Naive thymus-derived CD4-positive, alpha-beta T cell (primary cell): ENCODE measurements around the gene CD84. TPM values are rescaled to one million over a fixed set of nuclear protein-coding genes. Genes with fewer than 3 reads are reported as not detected.
"Not testable (repeated sequence)": the region's sequence is repeated elsewhere in the genome, so short reads cannot be mapped to it uniquely, and the experiment has no call there.

Experiments
- ATAC-seq: fragments of 150-1000 bp; cut with Tn5 transposase; 2 replicates; pipeline ENCODE4 v1.10.0; 2021; ENCODE audit warnings: mild to moderate bottlenecking, moderate library complexity
- CTCF ChIA-PET: fragments of 350-600 bp; sonication (Branson Sonifier 250); formaldehyde crosslinking; loops from one replicate; lab custom pipeline; 2021; ENCODE audit warnings: antibody characterized with exemption; lab: Charles Lee
- POLR2A ChIA-PET: fragments of 350-600 bp; sonication (Branson Sonifier 250); formaldehyde crosslinking; loops from one replicate; lab custom pipeline; 2021; ENCODE audit warnings: antibody characterized with exemption, inconsistent platforms; lab: Charles Lee
- DNase-seq, 9 donors: peaks; one replicate each; pipeline versions ENCODE4 v3.0.0 to v3.0.0-alpha.2; 2020 to 2022; ENCODE audit warnings: mixed read lengths in 1 of 9
- H3K27ac ChIP-seq: one replicate; pipeline ENCODE4 v1.7.0; 2013; ENCODE audit warnings: mild to moderate bottlenecking, low read depth, low read length, moderate library complexity
- H3K27me3 ChIP-seq, 2 donors: one replicate each; pipeline ENCODE4 v1.7.0; 2013; ENCODE audit warnings: low read length in 2 of 2, mild to moderate bottlenecking in 2 of 2, moderate library complexity in 2 of 2; ENCODE audit not compliant: control insufficient read depth in 2 of 2, insufficient read depth in 2 of 2
- H3K36me3 ChIP-seq, 3 experiments: 1 replicate in 2 of 3; 2 replicates in 1 of 3; pipeline ENCODE4 v1.7.0; 2013; ENCODE audit warnings: low read length in 3 of 3, mild to moderate bottlenecking in 3 of 3, moderate library complexity in 1 of 3; ENCODE audit not compliant: insufficient read depth in 3 of 3, control insufficient read depth in 2 of 3
- H3K4me1 ChIP-seq, 2 donors: one replicate each; pipeline ENCODE4 v1.7.0; 2013; ENCODE audit warnings: low read length in 2 of 2, mild to moderate bottlenecking in 2 of 2, moderate library complexity in 1 of 2; ENCODE audit not compliant: control insufficient read depth in 2 of 2, insufficient read depth in 2 of 2
- H3K4me3 ChIP-seq: 2 replicates; pipeline ENCODE4 v1.7.0; 2013; ENCODE audit warnings: mild to moderate bottlenecking, low read length
- H3K9me3 ChIP-seq, 3 experiments: 1 replicate in 2 of 3; 2 replicates in 1 of 3; pipeline ENCODE4 v1.7.0; 2013; ENCODE audit warnings: low read length in 3 of 3; ENCODE audit not compliant: control insufficient read depth in 2 of 3
- H3K27ac Mint-ChIP-seq, 9 donors: one replicate each; pipeline ENCODE4 v1.8.0; 2020 to 2022; ENCODE audit warnings: mixed read lengths in 9 of 9, mild to moderate bottlenecking in 8 of 9, moderate library complexity in 5 of 9, inconsistent platforms in 2 of 9
- H3K27me3 Mint-ChIP-seq, 5 donors: one replicate each; pipeline ENCODE4 v1.8.0; 2021 to 2022; ENCODE audit warnings: mixed read lengths in 5 of 5, mild to moderate bottlenecking in 1 of 5
- H3K36me3 Mint-ChIP-seq, 5 donors: one replicate each; pipeline ENCODE4 v1.8.0; 2020 to 2022; ENCODE audit warnings: mixed read lengths in 5 of 5, mild to moderate bottlenecking in 3 of 5, inconsistent platforms in 1 of 5
- H3K4me1 Mint-ChIP-seq, 7 donors: one replicate each; pipeline ENCODE4 v1.8.0; 2020 to 2022; ENCODE audit warnings: mixed read lengths in 7 of 7, mild to moderate bottlenecking in 3 of 7, inconsistent platforms in 1 of 7
- H3K4me3 Mint-ChIP-seq, 10 donors: one replicate each; pipeline ENCODE4 v1.8.0; 2020 to 2022; ENCODE audit warnings: mild to moderate bottlenecking in 10 of 10, mixed read lengths in 10 of 10, moderate library complexity in 6 of 10, inconsistent platforms in 2 of 10
- H3K9me3 Mint-ChIP-seq, 11 donors: one replicate each; pipeline ENCODE4 v1.8.0; 2020 to 2022; ENCODE audit warnings: mixed read lengths in 11 of 11, mild to moderate bottlenecking in 4 of 11, inconsistent platforms in 1 of 11, moderate library complexity in 1 of 11
- intact Hi-C, 2 donors: fragments of 100-400 bp; cut with micrococcal nuclease; formaldehyde crosslinking; loops; one replicate each; pipeline ENCODE4 v1.15.1; 2023
- polyA plus RNA-seq, 2 donors: library from polyadenylated mRNA; unstranded; fragments of 300-500 nt; fragmentation: Illumina TruSeq; gene quantifications; one replicate each; pipeline ENCODE4 v1.2.3, GENCODE V29; 2021
- total RNA-seq, 6 experiments: library from RNA in 5 of 6; stranded (reverse) in 5 of 6; gene quantifications; 1 replicate in 5 of 6; 2 replicates in 1 of 6; pipeline ENCODE4 v1.2.3 and lab custom pipeline; 2021 to 2026

The CD84 gene
- total and polyA plus RNA-seq, 7 experiments from 2014 or later, result 7.4 to 40.7 (median 26.3) TPM

DNA sequence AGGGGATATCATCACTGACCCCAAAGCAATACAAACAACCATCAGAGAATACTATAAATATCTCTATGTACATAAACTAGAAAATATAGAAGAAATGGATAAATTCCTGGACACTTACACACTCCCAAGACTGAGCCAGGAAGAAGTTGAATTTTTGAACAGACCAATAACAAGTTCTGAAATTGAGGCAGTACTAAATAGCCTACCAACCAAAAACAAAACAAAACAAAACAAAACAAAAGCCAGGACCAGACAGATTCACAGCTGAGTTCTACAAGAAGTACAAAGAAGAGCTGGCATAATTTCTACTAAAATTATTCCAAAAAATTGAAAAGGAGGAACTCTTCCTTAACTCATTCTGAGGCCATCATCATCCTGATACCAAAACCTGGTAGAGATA, 18.5 kb downstream of the CD84 start:
- Mint-ChIP-seq H3K4me1 (peaks cover 43 to 80% (median 70%) of the 10 kb centered on the region in 7 donors), H3K36me3 (peaks cover 16 to 71% (median 35%) of the 10 kb centered on the region in 5 donors), H3K4me3 (peak overlapping the region; percentile 20 to 90 (median 75)), H3K9me3 (peaks cover 0 to 40% (median 9%) of the 10 kb centered on the region in 11 donors), H3K27me3 (no peaks in the 10 kb centered on the region), H3K27ac (peak overlapping the region; percentile 79 to 98 (median 90))
- no peaks in the 10 kb centered on the region for H3K36me3 ChIP-seq
- ChIA-PET CTCF (interaction anchor here (1.0 to 2.4 kb wide), 6 partner anchors 17 to 132 kb away, joined by 5 to 8 read pairs (median 6); no protein-coding TSS in a partner anchor), POLR2A (interaction anchor here (0.6 to 2.2 kb wide), 9 partner anchors 7 to 172 kb away, joined by 3 to 9 read pairs (median 5); partner anchors contain the start of genes CD48 and CD84)
- intact Hi-C loops, result loop anchor here (1.0 to 2.0 kb wide), 5 partner anchors 7 to 20 kb away; no protein-coding TSS in a partner anchor
- peak overlapping the region; percentile 48 for H3K27ac ChIP-seq
- H3K27me3 ChIP-seq, result no peaks in the 10 kb centered on the region
- H3K4me3 ChIP-seq, result peak overlapping the region; percentile 4
- peaks cover 0 to 5% (median 0%) of the 10 kb centered on the region in 3 experiments for H3K9me3 ChIP-seq
- no peak for ATAC-seq
- no peak for DNase-seq
- H3K4me1 ChIP-seq, result peaks cover 42 to 80% of the 10 kb centered on the region in 2 donors

DNA sequence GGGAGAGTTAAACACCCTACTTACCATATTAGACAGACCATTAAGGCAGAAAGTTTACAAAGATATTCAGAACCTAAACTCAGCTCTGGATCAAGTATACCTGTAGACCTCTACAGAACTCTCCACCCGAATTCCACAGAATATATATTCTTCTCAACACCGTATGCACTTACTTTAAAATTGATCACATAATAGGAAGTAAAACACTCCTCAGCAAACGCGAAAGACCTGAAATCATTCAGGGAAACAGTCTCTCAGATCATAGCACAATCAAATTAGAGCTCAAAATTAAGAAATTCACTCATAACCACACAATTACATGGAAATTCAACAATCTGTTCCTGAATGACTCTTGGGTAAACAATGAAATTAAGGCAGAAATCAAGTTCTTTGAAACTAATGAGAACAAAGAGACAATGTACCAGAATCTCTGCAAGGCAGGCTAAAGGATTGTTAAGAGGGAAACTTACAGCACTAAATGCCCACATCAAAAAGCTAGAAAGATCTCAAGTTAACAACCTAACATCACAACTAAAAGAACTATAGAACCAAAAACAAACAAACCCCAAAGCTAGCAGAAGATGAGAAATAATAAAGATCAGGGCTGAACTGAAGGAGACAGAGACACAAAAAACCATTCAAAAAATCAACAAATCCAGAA, 19.1 kb downstream of the CD84 start:
- peaks cover 15 to 66% (median 36%) of the 10 kb centered on the region in 5 donors for H3K36me3 Mint-ChIP-seq
- POLR2A ChIA-PET, result interaction anchor here (0.6 to 2.2 kb wide), 9 partner anchors 8 to 152 kb away, joined by 3 to 9 read pairs (median 5); partner anchors contain the start of genes CD48 and CD84
- H3K4me1 Mint-ChIP-seq, result peaks cover 38 to 77% (median 65%) of the 10 kb centered on the region in 7 donors

DNA sequence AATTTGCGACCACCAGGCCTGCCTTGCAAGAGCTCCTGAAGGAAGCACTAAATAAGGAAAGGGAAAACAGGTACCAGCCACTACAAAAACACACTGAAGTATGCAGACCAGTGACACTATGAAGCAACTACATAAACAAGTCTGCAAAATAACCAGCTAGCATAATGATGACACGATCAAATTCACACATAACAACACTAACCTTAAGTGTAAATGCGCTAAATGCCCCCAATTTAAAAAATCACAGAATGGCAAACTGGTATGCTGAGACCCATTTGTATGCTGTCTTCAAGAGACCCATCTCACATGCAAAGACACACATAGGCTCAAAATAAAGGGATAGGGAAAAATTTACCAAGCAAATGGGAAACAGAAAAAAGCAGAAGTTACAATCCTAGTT, 19.9 kb downstream of the CD84 start:
- ChIA-PET CTCF (interaction anchor here (0.7 to 1.0 kb wide), 2 partner anchors 15 kb away, joined by 3 to 5 read pairs; no protein-coding TSS in a partner anchor), POLR2A (interaction anchor here (0.6 to 6.0 kb wide), 9 partner anchors 8 to 152 kb away, joined by 3 to 33 read pairs (median 4); no protein-coding TSS in a partner anchor)
- DNase-seq, H3K27me3 Mint-ChIP-seq, ATAC-seq, H3K27me3 ChIP-seq, intact Hi-C loops, H3K9me3 ChIP-seq, H3K36me3 ChIP-seq: not testable (repeated sequence)
- H3K4me3 Mint-ChIP-seq, result peak overlapping the region in 9 of 10 donors; percentile 56 to 90 (median 74)
- H3K9me3 Mint-ChIP-seq, result peaks cover 0 to 40% (median 9%) of the 10 kb centered on the region in 11 donors
- Histone ChIP-seq H3K4me3 (peak overlapping the region; percentile 42), H3K4me1 (peaks cover 36 to 70% of the 10 kb centered on the region in 2 donors), H3K27ac (peak overlapping the region; percentile 48)
- peaks cover 33 to 69% (median 58%) of the 10 kb centered on the region in 7 donors for H3K4me1 Mint-ChIP-seq
- H3K36me3 Mint-ChIP-seq, result peaks cover 15 to 60% (median 28%) of the 10 kb centered on the region in 5 donors
- H3K27ac Mint-ChIP-seq, result peak overlapping the region; percentile 74 to 98 (median 90)

More for the DNA sequence above, 19.1 kb downstream of the CD84 start:
- Histone ChIP-seq H3K4me1 (peaks cover 37 to 78% of the 10 kb centered on the region in 2 donors), H3K4me3 (peak overlapping the region; percentile 42), H3K27me3 (no peaks in the 10 kb centered on the region), H3K36me3 (no peaks in the 10 kb centered on the region), H3K27ac (peak overlapping the region; percentile 48), H3K9me3 (peaks cover 0 to 5% (median 0%) of the 10 kb centered on the region in 3 experiments)
- ATAC-seq (peak; percentile 68), DNase-seq (peak in 6 of 9 donors; percentile 31 to 75 (median 51))
- Mint-ChIP-seq H3K27ac (peak overlapping the region; percentile 79 to 98 (median 90)), H3K4me3 (peak overlapping the region; percentile 20 to 90 (median 75)), H3K27me3 (no peaks in the 10 kb centered on the region), H3K9me3 (peaks cover 0 to 40% (median 9%) of the 10 kb centered on the region in 11 donors)
- CTCF ChIA-PET, result interaction anchor here (1.0 to 2.4 kb wide), 5 partner anchors 16 to 132 kb away, joined by 5 to 8 read pairs (median 6); no protein-coding TSS in a partner anchor
- intact Hi-C loops, result loop anchor here (1.0 to 2.0 kb wide), 5 partner anchors 8 to 19 kb away; no protein-coding TSS in a partner anchor

DNA sequence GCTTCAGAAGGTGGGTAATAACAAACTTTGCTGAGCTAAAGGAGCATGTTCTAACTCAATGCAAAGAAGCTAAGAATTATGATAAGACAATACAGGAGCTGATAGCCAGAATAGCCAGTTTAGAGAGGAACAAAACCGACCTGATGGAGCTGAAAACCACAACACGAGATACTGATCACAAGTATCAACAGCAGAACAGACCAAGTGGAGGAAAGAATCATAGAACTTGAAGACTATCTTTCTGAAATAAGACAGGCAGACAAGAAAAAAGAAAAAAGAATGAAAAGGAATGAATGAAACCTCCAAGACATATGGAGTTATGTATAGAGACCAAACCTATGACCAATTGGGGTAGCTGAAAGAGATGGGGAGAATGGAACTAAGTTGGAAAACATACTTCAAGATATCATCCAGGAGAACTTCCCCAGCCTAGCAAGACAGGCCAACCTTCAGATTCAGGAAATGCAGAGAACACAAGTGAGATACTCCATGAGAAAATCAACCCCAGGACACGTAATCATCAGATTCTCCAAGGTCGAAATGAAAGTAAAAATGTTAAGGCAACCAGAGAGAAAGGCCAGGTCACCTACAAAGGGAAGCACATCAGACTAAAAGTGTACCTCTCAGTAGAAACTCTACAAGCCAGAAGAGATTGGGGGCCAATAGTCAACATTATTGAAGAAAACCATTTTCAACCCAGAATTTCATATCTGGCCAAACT, 20.5 kb downstream of the CD84 start:
- H3K27me3 ChIP-seq, result no peaks in the 10 kb centered on the region
- ChIA-PET POLR2A (interaction anchor here (0.7 to 6.0 kb wide), 4 partner anchors 8 to 16 kb away, joined by 3 to 33 read pairs (median 4); no protein-coding TSS in a partner anchor), CTCF (interaction anchor here (0.7 kb wide), 1 partner anchor 14 kb away, joined by 3 read pairs; no protein-coding TSS in a partner anchor)
- peaks cover 0 to under 1% (median under 1%) of the 10 kb centered on the region in 3 experiments for H3K36me3 ChIP-seq
- peaks cover 36 to 64% of the 10 kb centered on the region in 2 donors for H3K4me1 ChIP-seq
- H3K4me3 ChIP-seq, result peak overlapping the region; percentile 42
- intact Hi-C loops, result no loop called here
- peaks cover 0 to 39% (median 9%) of the 10 kb centered on the region in 11 donors for H3K9me3 Mint-ChIP-seq
- DNase-seq (no peak), ATAC-seq (no peak)
- peak overlapping the region in 9 of 10 donors; percentile 22 to 90 (median 70) for H3K4me3 Mint-ChIP-seq
- peaks cover 33 to 67% (median 57%) of the 10 kb centered on the region in 7 donors for H3K4me1 Mint-ChIP-seq
- H3K36me3 Mint-ChIP-seq, result peaks cover 15 to 60% (median 29%) of the 10 kb centered on the region in 5 donors
- peaks cover 0 to 5% (median 0%) of the 10 kb centered on the region in 3 experiments for H3K9me3 ChIP-seq
- peak overlapping the region; percentile 8 to 97 (median 81) for H3K27ac Mint-ChIP-seq
- no peaks in the 10 kb centered on the region for H3K27me3 Mint-ChIP-seq
- no peak overlapping the region for H3K27ac ChIP-seq

DNA sequence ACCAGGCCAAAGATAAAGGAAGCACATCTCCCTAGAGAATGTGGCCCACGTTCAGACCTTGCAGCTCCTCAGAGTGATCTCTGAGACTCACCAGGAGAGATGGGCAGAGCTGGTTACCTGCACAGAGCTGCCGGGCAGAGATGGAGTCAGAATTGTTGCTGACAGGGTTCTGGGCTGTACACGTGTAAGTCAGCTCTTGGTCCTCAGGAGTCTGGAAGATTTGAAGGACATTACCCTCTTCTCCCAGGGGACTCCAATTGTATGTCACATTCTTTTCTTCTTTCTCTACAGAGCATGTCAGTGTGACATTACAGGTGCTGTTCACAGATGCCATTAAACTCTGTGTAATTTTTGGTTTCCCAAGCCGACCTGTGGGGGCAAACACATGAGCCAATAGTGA, 25.5 kb downstream of the CD84 start:
- POLR2A ChIA-PET, result interaction anchor here (1.6 to 6.0 kb wide), 3 partner anchors 10 to 23 kb away, joined by 7 to 33 read pairs (median 9); no protein-coding TSS in a partner anchor
- peaks cover 7 to 27% (median 25%) of the 10 kb centered on the region in 7 donors for H3K4me1 Mint-ChIP-seq
- Histone ChIP-seq H3K9me3 (no peaks in the 10 kb centered on the region), H3K4me1 (peaks cover 9 to 30% of the 10 kb centered on the region in 2 donors), H3K27ac (no peak overlapping the region), H3K27me3 (no peaks in the 10 kb centered on the region), H3K36me3 (peaks cover 0 to 34% (median 22%) of the 10 kb centered on the region in 3 experiments), H3K4me3 (no peak overlapping the region)
- DNase-seq (no peak), ATAC-seq (no peak)
- peaks cover 0 to 4% (median 0%) of the 10 kb centered on the region in 11 donors for H3K9me3 Mint-ChIP-seq
- intact Hi-C loops, result no loop called here
- peak overlapping the region in 6 of 9 donors; percentile 12 to 50 (median 24) for H3K27ac Mint-ChIP-seq
- peaks cover 21 to 49% (median 37%) of the 10 kb centered on the region in 5 donors for H3K36me3 Mint-ChIP-seq
- H3K4me3 Mint-ChIP-seq, result no peak overlapping the region
- CTCF ChIA-PET, result interaction anchor here (3.5 kb wide), 1 partner anchor 12 kb away, joined by 14 read pairs; no protein-coding TSS in a partner anchor
- H3K27me3 Mint-ChIP-seq, result no peaks in the 10 kb centered on the region
